ENCODE data around the gene NFYA.

- TF ChIP-seq CTCF (IDR thresholded peaks at IDR 0.05) = no peak
- TF ChIP-seq POLR2A (IDR thresholded peaks at IDR 0.05) = no peak
Observed at GRCh38 chr6:41058783-41059181, 14.0 kb upstream of the NFYA start.
